Effector memory CD4-positive, alpha-beta T cell (primary cell): ENCODE data around the gene STIM1.

Source experiments
- DNase-seq, 3 donors: peaks; one replicate each; pipeline ENCODE4 v3.0.0-alpha.2; 2020
- H3K27ac ChIP-seq: 2 replicates; pipeline ENCODE4 v1.7.0; 2013; ENCODE audit warnings: mild to moderate bottlenecking, low read length, moderate library complexity; ENCODE audit not compliant: insufficient read depth, poor library complexity, severe bottlenecking
- H3K27me3 ChIP-seq: replicated peaks from 2 replicates; pipeline ENCODE4 v1.7.0; 2013; ENCODE audit warnings: mild to moderate bottlenecking, low read length; ENCODE audit not compliant: insufficient read depth, control insufficient read depth, poor library complexity, severe bottlenecking
- H3K36me3 ChIP-seq: 2 replicates; pipeline ENCODE4 v1.7.0; 2013; ENCODE audit warnings: mild to moderate bottlenecking, low read length, moderate library complexity; ENCODE audit not compliant: control insufficient read depth, insufficient read depth
- H3K4me1 ChIP-seq: 2 replicates; pipeline ENCODE4 v1.7.0; 2013; ENCODE audit warnings: low read length, mild to moderate bottlenecking; ENCODE audit not compliant: control insufficient read depth, insufficient read depth, poor library complexity, severe bottlenecking
- H3K4me3 ChIP-seq: 2 replicates; pipeline ENCODE4 v1.7.0; 2013; ENCODE audit warnings: low read length, low read depth, mild to moderate bottlenecking; ENCODE audit not compliant: insufficient read depth, poor library complexity, severe bottlenecking
- H3K9me3 ChIP-seq: 2 replicates; pipeline ENCODE4 v1.7.0; 2013; ENCODE audit warnings: mild to moderate bottlenecking, low read length, moderate library complexity; ENCODE audit not compliant: control insufficient read depth

STIM1 gene

DNA sequence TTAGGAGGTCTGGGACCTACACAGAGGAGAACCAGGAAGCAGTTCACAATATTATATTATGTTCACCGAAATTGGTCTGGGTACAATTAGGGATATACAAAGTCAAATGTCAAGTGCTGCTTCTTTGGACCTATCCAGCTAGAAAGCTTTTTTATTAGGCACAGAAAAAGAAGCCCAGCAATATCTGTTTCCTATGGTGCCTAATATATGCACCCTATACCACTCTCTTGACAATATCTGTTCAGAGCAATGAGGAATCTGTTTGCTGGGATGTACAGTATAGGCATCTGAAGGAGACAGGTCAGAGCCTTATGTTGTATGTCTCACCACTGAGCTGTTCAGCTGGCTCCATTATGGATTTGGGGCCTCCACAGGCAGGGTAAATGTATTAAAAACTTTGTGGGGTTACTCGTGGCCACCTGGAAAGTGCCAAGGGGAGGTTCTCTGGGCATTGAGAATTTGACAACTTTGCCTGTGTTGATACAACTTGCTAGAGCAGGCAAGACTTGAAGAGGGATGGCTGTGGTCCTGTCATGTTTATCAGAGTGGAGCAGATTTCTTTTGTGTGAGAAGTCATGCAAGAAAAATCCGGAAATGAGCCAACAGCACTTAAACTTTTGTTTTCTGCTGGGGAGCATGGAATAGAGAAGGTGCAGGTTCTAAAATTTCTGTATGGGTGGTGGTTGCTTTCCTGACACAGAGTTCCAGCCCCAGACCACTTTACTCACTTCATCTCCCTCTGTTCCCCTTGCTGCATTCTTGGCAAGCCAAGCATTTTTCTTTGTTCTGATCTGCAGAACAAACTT, 10.1 kb downstream of the STIM1 start:
- H3K4me3 ChIP-seq: no peak overlapping the region
- no peaks in the 10 kb centered on the region for H3K9me3 ChIP-seq
- DNase-seq: no peak
- no peaks in the 10 kb centered on the region for H3K36me3 ChIP-seq
- no peaks in the 10 kb centered on the region for H3K27me3 ChIP-seq
- peak overlapping the region; percentile 21 for H3K27ac ChIP-seq
- H3K4me1 ChIP-seq: peaks cover 59% of the 10 kb centered on the region

DNA sequence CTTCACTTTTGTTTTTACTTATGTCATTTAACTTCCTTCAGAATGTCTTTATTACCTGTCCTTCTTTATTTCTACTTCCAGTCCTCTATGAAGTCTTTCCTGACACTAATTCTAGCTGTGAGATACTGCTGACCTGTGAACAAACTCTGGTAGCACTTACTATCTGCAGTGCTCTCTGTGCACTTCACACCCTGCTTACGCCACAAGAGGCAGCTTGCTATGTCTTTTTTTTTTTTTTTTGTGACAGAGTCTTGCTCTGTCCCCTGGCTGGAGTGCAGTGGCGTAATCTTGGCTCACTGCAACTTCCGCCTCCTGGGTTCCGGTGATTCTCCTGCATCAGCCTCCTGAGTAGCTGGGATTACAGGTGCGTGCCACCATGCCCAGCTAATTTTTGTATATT, 10.7 kb downstream of the STIM1 start:
- H3K36me3 ChIP-seq: no peaks in the 10 kb centered on the region
- H3K27ac ChIP-seq: no peak overlapping the region
- no peak overlapping the region for H3K4me3 ChIP-seq
- peaks cover 55% of the 10 kb centered on the region for H3K4me1 ChIP-seq
- no peak for DNase-seq
- no peaks in the 10 kb centered on the region for H3K27me3 ChIP-seq
- no peaks in the 10 kb centered on the region for H3K9me3 ChIP-seq

DNA sequence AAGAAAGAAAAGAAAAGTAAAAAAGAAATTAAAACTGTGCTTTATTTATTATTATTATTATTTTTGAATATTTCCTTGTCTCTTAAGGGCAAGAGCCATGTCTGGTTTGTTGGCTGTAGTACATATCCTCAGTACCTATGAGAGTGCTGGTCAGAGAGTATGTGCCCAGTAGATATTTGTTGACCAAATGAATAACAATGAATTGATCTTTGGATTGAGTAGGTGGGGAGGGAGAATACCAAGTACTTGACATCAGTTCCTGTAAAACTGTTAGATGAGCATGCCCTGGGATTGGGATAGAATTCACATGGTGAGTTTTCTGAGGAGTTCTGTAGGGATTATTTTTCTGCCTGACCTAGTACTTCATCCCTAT, 11.4 kb downstream of the STIM1 start:
- no peaks in the 10 kb centered on the region for H3K27me3 ChIP-seq
- H3K4me3 ChIP-seq: no peak overlapping the region
- H3K4me1 ChIP-seq: peaks cover 49% of the 10 kb centered on the region
- no peaks in the 10 kb centered on the region for H3K36me3 ChIP-seq
- H3K27ac ChIP-seq: no peak overlapping the region
- no peaks in the 10 kb centered on the region for H3K9me3 ChIP-seq
- DNase-seq: no peak

DNA sequence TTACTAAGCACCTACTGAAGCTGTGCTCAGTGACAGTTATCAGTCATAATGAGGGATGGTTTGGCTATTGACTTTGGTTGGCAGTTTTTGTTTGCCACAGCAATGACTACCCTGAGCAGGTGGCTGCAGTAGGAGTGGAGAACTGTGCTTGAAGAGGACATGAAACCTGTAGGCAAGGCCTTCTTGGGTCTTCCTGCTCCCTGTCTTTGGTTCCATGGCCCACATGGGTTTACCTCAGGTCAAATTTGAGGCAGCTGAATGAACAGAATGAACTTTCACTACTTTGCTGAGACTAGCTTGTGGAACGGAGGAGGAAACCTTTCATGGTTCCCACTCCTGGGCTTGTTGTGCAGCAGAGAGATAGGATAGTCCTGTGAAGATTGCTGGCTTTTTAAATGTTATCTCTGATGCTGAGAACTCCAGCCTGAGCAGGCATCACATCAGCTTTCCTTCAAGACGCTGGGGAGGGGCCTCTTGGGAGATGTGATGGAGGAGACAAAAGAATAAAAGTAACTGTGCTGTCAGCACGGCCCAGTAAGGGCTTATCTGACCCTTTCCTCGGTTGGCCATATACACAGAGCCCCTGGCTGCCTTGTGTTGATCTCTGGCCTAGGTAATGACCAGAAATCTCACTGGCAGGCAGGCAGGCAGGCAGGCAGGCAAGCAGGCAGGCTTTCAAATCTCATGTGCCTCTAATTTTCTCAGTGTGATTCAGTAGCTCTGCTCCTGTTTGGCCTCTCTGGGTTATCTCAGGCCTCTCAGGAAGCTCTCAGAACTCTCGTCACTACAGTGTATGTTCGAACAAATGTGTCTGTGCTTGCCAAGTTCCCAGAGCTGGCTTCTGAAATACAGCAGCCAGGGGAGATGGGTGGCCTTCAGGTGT, 12.0 kb downstream of the STIM1 start:
- Histone ChIP-seq H3K27me3 (no peaks in the 10 kb centered on the region), H3K36me3 (no peaks in the 10 kb centered on the region), H3K9me3 (no peaks in the 10 kb centered on the region), H3K27ac (peak overlapping the region; percentile 6), H3K4me1 (peaks cover 43% of the 10 kb centered on the region), H3K4me3 (no peak overlapping the region)
- DNase-seq: no peak

DNA sequence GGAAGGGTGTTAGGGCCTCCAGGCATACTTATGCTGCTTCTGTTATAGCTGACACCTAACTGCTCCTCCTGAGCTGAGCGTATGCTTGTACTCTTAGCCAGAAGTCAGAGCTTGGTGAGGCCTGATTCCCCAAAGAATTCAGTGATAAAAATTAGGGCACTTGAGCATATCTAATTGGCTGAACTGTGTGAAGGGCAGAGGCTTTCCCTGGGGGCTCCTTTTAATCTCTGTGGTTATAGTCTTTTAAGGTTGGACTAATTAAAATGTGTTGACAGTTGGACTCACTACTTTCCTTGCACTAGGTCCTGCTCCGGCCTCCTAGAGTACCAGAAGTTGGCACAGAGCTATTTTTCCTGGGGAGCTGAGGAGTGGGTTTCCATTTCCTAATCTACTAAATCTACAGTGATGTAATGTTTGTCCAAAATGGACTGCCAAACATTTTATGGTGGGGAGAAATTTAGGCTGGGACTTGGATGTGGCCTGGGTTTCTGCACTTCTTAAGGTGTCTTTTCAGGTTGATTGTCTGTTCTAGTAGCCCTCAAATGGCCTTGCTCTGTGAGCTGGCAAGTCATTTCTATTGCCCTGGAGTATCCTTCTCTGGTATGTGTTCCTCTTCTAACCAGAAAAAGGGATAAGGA, 18.4 kb downstream of the STIM1 start:
- Histone ChIP-seq H3K27ac (no peak overlapping the region), H3K36me3 (no peaks in the 10 kb centered on the region), H3K9me3 (no peaks in the 10 kb centered on the region), H3K27me3 (no peaks in the 10 kb centered on the region), H3K4me1 (peaks cover 21% of the 10 kb centered on the region), H3K4me3 (no peak overlapping the region)
- no peak for DNase-seq

DNA sequence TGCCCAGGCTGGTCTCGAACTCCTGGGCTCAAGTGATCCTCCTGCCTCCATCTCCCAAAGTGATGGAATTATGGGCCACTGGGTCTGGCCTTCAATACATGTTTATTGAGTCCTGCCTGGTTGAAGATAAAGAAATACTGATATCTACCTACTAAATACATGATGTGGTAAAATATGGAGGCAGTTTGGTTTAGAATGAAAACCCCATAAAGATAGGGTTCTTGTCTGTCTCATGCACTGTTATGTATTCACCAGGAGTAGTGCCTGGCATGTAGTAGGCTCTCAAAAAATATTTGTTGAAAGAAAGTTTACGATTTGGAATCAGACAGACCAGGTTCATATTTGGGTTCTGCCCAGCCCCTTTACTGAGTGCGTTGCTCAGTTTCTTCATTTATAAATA, 21.1 kb downstream of the STIM1 start:
- DNase-seq: no peak
- Histone ChIP-seq H3K4me1 (peaks cover 36% of the 10 kb centered on the region), H3K27me3 (no peaks in the 10 kb centered on the region), H3K4me3 (no peak overlapping the region), H3K27ac (no peak overlapping the region), H3K9me3 (no peaks in the 10 kb centered on the region), H3K36me3 (no peaks in the 10 kb centered on the region)

DNA sequence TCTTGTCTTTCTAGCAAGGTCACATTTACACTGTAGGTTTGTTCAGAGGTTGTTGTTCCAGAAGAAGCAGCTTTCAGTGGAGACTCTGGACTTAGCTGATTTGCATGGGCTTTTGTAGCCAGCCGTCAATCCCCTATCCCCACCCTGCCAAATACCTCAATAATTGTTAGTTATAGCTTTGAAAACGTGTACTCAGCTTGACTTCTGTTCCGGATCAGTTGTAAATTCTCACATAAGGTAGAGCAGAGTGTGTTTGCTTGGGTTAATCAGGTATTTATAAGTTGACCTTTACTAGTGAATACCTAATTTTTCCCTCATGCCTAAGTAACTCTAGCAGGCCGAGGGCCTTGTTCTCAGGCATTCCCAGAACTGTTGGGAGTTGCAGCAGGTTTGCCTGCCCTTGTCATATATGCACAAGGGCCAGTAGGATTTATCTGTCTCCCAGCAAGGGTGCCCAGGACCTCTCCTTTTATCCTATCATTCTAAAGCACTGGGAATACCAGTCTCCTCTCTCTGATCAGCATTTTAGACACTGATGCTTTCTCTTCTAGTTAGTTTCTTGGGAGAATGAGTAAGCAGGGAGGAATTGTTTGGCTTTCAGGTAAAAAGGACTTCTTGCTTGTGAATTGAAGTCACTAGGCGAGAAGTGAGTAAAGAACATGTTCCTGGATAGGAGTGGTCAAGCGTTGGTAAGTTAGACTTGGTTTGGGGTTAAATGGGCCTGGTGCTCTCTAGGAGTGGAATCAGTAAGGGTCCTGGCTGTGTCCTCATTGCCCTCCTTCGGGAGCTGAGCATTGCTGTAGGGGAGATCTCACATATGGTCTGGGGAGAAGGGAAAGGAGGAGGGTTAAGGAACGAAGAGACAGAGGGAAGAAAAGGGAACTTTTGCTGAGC, 22.1 kb downstream of the STIM1 start:
- DNase-seq: no peak
- no peaks in the 10 kb centered on the region for H3K9me3 ChIP-seq

DNA sequence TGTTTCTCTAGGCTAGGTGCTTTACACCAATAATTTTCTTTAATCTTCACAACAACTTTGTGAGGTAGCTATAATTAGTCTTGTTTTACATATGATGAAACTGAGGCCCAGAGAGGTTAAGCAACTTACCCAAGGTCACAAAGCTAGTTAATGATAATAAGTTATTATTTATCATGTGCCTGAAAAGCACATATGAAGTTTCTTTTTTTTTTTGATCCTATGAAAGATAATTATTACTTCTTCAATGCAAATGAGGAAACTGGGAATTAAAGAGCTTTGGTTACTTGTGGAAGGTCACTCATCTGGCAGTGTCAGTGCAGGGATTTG, 22.8 kb downstream of the STIM1 start:
- Histone ChIP-seq H3K36me3 (no peaks in the 10 kb centered on the region), H3K27me3 (no peaks in the 10 kb centered on the region), H3K27ac (no peak overlapping the region), H3K4me1 (peaks cover 36% of the 10 kb centered on the region), H3K9me3 (no peaks in the 10 kb centered on the region), H3K4me3 (no peak overlapping the region)
- no peak for DNase-seq

More for the DNA sequence above, 22.1 kb downstream of the STIM1 start:
- H3K36me3 ChIP-seq: no peaks in the 10 kb centered on the region
- no peak overlapping the region for H3K27ac ChIP-seq
- H3K4me1 ChIP-seq: peaks cover 36% of the 10 kb centered on the region
- H3K27me3 ChIP-seq: no peaks in the 10 kb centered on the region
- no peak overlapping the region for H3K4me3 ChIP-seq

DNA sequence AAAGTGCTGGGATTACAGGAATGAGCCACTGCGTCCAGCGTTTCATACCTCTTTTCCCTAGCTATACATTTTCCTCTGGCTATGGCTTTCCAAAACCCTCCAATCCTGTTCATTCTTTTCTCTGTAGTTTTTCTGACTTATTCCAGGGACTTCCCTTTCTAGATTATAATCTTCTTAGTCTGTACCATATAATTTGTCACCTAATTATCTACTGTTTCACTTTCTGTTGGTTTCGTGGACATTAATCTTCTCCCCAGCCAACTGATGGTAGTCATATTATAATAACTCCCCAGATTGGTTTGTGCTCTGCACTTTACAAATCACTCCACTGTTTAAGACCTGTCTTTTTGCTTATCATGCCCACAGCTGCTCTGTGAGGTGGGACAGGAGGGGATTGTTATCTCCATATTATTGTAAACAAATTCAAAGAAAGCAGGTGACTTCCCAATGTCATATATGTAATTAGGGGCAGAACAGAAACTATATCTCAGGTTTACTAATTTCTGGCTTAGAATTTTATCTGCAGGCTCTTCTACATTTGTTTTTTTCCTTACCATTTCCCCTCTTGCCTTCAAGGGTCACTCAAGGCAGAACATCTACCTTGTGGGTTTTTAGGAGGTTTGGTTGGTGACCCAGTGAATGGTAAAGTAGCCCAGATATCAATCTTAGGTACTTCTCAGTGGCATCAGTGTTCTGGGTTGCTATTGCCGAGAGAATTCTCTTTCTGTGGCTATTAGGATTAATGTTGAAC, 23.9 kb downstream of the STIM1 start:
- no peak for DNase-seq
- no peaks in the 10 kb centered on the region for H3K27me3 ChIP-seq
- H3K27ac ChIP-seq: peak overlapping the region; percentile 33
- peaks cover 31% of the 10 kb centered on the region for H3K4me1 ChIP-seq
- H3K4me3 ChIP-seq: peak overlapping the region; percentile 24
- H3K9me3 ChIP-seq: no peaks in the 10 kb centered on the region
- no peaks in the 10 kb centered on the region for H3K36me3 ChIP-seq
